Right kidney (tissue), 1 donor: ENCODE measurements around the gene FMNL3.

Experiments
- DNase-seq: peaks from one replicate; pipeline ENCODE4 v3.0.0-alpha.2; 2016

Gene FMNL3

DNA sequence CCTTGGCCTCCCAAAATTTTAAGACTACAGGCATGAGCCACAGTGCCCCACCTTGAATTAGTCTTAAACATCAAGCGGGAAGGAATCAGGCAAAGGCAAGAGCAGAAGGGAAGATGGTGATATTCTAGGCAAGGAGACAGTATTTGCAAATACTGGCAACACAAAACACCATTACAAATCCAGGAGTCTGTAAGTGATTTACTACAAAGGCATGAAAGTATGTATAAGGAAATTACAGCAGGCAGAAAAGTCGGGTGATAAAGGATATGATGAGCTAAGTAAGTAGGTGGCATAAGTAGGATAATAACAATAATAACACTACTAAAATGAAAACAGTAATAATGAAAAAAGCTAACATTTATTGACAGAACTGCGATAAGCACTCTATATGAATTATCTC, 28.5 kb downstream of the FMNL3 start:
- no peak for DNase-seq

DNA sequence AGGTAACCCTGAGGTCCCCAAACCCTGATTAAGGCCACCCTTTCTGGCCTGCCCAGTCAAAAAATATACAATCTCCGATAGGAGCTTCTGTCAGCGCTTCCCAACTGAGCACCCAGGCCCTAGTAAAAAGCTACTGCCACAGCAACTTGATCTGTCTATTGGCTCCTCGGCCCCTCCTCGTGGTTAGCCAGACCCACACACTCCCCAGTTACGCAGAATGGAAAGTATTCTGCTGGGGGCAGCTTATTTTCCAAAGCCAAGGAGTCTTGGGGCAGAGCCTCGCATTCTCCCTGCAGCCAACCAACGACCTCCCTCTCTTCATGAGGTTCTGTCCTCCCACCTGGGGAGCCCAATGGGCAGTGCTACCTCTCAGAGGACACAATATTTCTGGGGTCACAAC, 32.1 kb downstream of the FMNL3 start:
- DNase-seq: no peak

GRCh38 chr12:49674318-49674981, 32.8 kb downstream of the FMNL3 start:
- DNase-seq: no peak

GRCh38 chr12:49673446-49674317, 33.5 kb downstream of the FMNL3 start:
- DNase-seq: peak; percentile 81

DNA sequence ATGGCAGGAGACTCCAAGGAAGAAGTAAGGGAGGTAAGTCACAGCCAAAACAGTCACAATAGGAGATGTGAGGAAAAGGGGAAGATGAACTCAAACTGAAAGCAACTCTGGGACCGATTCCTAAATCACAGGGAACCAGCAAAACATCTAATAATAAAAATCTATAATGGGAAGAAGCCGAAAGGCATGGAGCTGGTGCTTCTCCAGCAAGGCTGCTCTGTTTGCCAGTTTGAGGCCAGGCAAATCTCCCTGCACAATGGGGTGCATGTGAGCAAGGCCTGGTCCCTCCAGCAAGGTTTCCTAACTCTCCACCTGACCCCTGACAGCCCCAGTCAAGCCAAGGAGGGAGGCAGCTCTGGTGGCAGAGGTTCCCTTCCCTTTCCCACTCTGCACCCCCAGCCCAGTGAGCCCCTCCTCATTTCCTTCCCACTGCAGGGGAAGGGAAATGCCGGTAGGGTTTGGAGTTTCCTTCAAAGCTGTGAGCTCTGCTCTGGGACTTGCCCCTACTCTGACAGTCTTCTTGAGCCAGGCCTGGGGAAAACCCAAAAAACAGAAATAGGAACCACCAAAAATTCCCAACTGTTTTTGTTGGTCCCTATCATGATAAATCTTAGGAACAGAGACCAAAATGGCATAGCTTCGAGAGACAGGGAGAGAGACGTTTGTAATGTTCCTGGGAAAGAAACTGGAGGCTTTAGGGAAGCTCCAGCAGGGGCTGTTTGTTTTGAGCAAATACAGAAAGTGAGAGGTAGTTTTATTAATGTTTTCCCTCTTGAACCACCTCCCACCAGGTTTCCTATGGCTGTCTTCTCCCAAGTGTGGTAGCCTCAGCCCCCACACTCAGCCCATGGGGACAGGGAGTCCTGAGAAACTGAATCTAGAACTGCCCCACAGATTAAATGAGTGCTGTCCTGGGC, 34.6 kb downstream of the FMNL3 start:
- DNase-seq: no peak

DNA sequence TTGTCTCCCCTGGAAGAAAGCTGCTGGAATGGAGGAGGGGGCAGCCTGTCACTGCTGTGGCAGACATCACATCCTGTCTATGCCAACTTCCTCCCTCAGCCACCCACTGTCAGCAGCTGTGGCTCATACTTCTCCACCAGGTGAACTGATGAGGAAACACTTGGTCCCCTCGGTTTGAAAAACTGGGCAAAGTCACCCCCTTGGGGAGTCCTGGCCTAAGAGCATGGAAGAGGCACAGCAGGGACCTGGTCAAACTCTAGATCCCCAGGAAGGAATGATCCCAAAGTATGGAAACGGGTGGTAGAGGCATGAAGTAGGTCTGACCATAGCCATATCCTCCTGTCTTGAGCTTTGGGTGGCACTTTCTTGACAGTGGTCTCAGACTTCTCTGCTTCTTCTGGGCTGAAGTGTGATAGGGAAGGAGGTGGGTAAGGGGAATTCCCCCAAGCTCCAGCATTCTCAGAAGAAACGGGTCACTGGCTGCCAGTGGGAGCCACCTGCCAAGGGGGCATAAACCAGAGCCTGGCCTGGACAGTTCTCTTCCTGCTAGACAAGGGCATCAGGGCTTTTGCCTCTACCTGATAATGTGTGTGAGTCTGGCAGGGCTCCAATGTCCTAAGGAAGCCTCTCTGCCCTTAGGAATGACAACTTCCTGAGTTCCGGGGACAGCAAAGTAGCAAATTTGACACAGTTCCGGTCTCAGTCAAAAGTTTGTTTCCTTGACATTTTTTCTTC, 36.0 kb downstream of the FMNL3 start:
- no peak for DNase-seq

DNA sequence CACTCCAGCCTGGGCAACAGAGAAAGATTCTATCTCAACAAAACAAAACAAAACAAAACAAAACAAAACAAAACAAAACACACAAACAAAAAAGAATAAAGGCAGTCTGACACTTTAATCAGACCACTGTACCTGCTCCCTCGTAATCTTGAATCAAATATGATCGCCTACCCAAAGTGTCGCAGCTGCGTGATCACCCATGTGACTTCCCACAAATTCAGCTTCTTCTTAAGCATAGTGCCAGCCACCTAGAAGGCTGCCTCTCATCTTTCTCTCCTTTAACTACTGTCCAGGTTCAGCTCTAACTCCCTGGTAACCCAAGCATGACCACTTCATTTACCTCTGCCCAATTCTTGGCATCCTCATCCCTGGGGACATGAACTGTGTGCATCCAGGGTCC, 37.4 kb downstream of the FMNL3 start:
- no peak for DNase-seq

DNA sequence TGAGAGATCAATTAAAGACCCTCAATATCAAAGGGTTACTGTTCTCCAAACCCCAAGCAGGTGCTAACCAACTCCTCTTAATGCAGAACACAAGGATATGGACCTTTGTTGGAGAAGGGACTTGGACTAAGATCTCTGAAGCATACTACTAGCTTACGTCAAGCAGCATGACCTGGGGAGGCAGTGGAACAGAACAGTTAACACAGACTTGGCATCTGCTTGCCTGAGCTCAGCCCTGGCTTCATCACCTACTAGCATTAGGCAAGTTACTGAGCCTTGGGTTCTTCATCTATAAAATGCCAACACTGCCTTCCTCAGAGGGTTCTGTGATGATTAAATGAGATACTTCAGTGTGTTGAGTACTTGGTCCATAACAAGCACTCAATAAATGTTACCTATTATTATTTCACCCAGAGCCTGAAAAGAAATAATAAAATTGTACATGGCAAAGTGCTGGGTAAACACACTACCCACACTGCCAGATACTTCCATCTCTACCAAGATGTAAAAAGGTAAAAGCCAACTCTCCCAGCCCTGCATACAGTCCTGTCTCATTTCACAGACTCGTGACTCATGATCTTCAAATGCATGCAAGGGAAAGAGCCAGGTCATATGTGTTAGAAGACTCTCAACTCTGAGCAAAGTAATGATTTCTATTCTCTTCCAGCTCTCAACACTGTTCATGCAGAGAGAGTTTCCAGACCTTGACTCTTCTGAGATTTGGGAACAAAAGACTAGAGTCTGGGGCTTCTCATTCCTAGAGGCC, 39.7 kb downstream of the FMNL3 start:
- no peak for DNase-seq

DNA sequence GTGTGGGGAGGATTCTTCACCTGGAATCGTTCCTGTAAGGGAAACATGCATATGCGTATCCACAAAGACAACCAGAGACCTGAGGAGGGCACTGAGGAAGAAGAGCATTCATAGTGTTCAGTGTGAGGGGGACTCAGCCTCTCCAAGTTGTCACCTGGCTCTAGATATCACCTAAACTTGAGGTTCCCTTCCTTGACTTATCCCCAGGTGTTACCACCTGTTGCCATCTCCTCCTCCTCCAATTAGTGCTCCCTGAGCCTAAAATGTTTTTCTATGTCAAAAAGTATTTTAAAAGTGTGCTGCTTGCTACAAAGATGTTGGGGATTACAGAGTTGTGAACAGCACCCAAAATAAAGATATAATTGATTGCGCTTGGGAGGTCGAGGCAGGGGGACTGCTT, 41.0 kb downstream of the FMNL3 start:
- DNase-seq: no peak

DNA sequence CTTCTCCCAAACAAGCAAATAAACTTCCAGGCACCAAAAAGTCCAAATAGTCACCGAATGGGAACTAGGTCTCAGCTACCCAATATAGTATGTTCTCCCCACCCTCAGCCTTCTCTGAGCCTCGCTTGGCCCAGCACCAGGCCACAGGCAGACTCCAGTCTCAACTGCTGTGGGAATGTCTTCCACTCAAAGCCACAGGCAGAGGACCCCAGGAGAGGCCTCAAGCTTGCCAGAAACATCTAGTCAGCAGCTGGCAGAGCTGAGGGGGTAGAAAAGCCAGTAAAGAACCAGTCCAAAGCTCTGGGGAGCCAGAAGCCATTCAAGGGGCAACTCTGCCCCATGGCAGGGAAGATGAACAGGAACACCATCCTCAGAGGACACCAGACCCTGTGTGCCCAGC, 41.8 kb downstream of the FMNL3 start:
- DNase-seq: no peak

DNA sequence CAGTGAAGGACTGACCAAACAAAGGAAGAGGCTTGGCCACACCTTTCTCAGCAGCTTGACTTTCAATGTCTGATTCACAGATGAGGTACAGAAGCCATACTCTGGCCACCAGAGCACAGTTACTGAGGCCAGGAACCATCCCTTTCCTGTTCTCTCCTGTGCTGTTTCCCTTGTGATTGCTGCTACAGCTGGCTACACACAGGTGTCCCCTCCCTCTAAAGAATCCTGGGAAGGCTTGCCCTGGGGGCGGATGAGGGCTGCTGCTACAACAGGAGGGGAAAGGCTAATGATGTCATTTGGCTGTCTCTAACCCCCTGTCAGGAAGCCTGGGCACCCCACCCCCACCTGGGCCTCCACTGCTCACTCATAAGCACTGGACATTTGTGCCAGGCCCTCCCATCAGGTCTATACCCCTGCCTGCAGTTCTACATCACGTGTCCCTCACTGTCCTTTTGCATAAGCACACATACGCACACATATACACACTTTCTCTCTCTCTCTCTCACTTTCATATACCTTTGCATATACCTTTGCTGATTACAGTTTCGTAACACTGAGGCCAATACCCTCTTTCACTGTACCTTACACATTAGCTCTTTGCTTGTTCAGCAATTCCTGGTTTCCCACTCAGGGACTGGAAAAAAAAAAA, 42.5 kb downstream of the FMNL3 start:
- no peak for DNase-seq

GRCh38 chr12:49664167-49664566, 43.0 kb downstream of the FMNL3 start:
- DNase-seq: no peak

DNA sequence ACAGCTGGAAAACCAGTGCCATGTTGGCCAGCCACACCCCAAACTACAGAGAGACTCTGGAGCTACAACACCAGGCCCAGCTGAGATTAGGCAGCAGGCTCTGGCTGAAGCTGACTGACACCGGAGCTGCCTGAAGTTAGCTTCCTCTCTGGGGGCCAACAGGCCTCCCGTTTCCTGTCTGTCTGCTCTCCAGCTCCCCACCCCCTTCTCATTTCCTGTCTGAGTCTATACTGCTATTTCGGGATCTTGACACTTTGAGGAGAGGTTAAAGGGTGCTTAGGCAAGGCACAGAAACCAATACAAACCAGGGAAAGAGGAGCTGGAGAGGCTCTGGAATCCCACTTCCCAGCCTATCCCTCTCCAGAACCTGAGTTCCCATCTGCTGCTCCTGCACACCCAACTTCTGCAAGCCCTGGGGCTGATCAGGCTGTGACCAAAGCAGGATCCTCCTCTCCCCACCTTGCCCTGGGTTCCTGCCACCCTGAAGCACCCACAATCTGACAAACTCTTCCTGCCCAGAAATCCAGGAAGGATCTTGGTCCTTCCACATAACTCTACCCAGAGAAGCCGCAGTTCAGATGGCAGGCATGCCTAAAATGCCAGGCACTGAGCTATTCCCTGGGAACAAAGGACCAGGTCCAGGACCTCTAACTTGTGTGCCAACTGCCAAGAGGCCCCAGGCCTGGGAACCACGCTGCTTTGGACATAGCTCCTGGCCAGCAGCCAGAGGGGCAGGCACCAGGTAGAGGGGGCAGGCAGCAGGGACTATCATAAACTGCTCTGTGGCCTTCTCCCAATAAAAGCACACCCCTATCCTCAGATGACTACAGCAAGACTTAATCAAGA, 44.0 kb downstream of the FMNL3 start:
- DNase-seq: peak; percentile 48

DNA sequence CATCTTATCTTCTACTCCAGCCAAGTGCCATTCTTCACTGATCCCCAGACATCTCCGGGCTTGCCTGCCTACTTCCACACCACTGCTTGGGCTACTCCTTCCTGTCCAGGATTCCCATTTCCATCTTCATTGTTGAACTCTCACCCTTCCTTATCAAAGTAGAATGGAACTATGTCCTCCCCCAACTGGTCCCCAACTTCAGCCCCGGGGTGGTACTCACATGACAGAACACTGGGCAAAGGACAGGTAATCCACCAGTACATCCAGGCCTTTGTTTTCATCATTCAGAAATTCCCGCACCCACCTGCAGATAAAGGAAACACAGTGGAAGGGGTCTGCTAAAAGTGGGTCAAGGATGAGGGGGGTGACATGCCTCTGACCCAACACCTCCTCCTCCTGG, 45.5 kb downstream of the FMNL3 start:
- no peak for DNase-seq

- DNase-seq: no peak
These were observed 46.0 kb downstream of the FMNL3 start for GRCh38 chr12:49661191-49661590.

- DNase-seq: no peak
These were observed 47.5 kb downstream of the FMNL3 start for GRCh38 chr12:49659753-49660152.

GRCh38 chr12:49658276-49658675, 48.9 kb downstream of the FMNL3 start:
- no peak for DNase-seq

DNA sequence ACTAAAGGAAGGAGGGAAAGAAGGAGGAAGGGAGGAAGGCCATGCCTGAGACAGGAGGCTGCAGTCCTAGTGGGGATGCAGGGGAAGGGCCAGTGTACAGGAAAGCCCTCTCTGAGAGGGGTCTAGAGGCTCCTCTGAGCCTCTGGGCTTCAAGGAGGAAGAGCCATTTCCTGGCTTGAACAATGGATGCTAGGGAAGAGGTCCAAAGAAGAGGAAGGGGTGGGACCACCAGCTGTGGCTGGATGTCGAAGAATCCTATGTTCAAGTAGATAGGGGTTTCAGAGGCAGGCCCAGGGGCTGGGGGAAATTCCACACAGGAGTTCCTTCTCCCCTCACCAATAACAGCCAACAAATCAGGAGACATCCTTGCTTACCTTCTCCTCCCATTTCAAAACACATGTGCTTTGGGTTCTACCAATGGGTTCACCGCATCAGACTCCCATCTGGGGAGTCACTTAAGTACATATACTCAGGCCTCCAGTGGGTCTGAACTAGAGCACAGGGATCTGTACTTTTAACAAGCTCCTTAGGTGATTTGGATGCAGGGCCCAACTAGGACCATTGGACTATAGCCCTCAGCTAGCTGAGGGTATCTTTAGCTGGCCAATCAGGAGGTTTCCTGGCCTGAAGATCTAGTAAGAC, 51.5 kb downstream of the FMNL3 start:
- no peak for DNase-seq

GRCh38 chr12:49654715-49655114, 52.5 kb downstream of the FMNL3 start:
- DNase-seq: no peak
